HCT116 (cell line): ENCODE measurements around the gene CHCHD5. TPM values are rescaled to one million over a fixed set of nuclear protein-coding genes. Genes with fewer than 3 reads are reported as not detected.

ENCODE experiments used
- ATAC-seq: fragments of 200-7000 bp; cut with Tn5 transposase; 2 replicates; pipeline ENCODE4 v1.9.1; 2020; ENCODE audit warnings: mild to moderate bottlenecking, moderate library complexity
- BruUV-seq: library from RNA; stranded (reverse); fragments of 400-500 nt; replicated peaks from 2 replicates; lab custom pipeline; 2021; lab: Mats Ljungman, UMichigan
- CTCF ChIA-PET: fragments of 300-600 bp; sonication (Branson Sonifier 250); formaldehyde crosslinking; loops from one replicate; lab custom pipeline; 2021; ENCODE audit warnings: antibody characterized with exemption; lab: Charles Lee
- POLR2A ChIA-PET: fragments of 300-600, 350-600 bp; sonication (Branson Sonifier 250); formaldehyde crosslinking; loops from one replicate; lab custom pipeline; 2021; ENCODE audit warnings: antibody characterized with exemption; lab: Charles Lee
- RAD21 ChIA-PET, 2 experiments: fragments of 300-600 bp; sonication (Branson Sonifier 250); formaldehyde crosslinking; loops; one replicate each; lab custom pipeline; 2023; ENCODE audit warnings: low total read pairs in 2 of 2; ENCODE audit not compliant: uncharacterized antibody in 2 of 2, unreplicated experiment in 2 of 2, low non-redundant PET in 1 of 2; lab: Charles Lee
- DNase-seq: peaks from one replicate; pipeline ENCODE4 v3.0.0-alpha.2; 2010; ENCODE audit warnings: low read depth, low spot score
- H2AFZ ChIP-seq: fragments of 200-600 bp; shearing (Covaris generic), sonication (generic); 2 replicates; pipeline ENCODE4 v1.6.1; 2017; ENCODE audit warnings: low read depth, mixed run types, mixed read lengths, antibody characterized with exemption, low read length; ENCODE audit not compliant: poor library complexity, severe bottlenecking
- H3K27ac ChIP-seq: 2 replicates; pipeline ENCODE4 v1.5.1; 2012; ENCODE audit warnings: low read depth, low read length
- H3K27me3 ChIP-seq: fragments of 200-600 bp; sonication (generic); 2 replicates; pipeline ENCODE4 v1.6.1; 2016; ENCODE audit warnings: mixed run types, low read length, mixed read lengths; ENCODE audit not compliant: insufficient read depth
- H3K36me3 ChIP-seq, 2 experiments: fragments of 200-500 bp in 1 of 2; fragments of 200-600 bp in 1 of 2; sonication (Bioruptor generic) in 1 of 2; sonication (generic) in 1 of 2; 2 replicates each; pipeline versions ENCODE4 v1.5.1 to v1.6.1; 2014 to 2016; ENCODE audit warnings: low read length in 2 of 2, inconsistent platforms in 1 of 2, mixed read lengths in 1 of 2, mixed run types in 1 of 2; ENCODE audit not compliant: insufficient read depth in 2 of 2, control insufficient read depth in 1 of 2
- H3K4me1 ChIP-seq, 2 experiments: fragments of 200-600 bp in 1 of 2; sonication (generic) in 1 of 2; 2 replicates each; pipeline versions ENCODE4 v1.5.1 to v1.6.1; 2012 to 2017; ENCODE audit warnings: low read length in 2 of 2, inconsistent platforms in 1 of 2, mild to moderate bottlenecking in 1 of 2, mixed read lengths in 1 of 2, mixed run types in 1 of 2, moderate library complexity in 1 of 2; ENCODE audit not compliant: insufficient read depth in 2 of 2, control insufficient read depth in 1 of 2
- H3K4me2 ChIP-seq: fragments of 200-600 bp; sonication (generic); 2 replicates; pipeline ENCODE4 v1.6.1; 2017; ENCODE audit warnings: mixed run types, low read length, mixed read lengths
- H3K4me3 ChIP-seq, 2 experiments: fragments of 200-600 bp in 1 of 2; sonication (generic) in 1 of 2; replicated peaks in 1 of 2; 2 replicates each; pipeline ENCODE4 v1.5.1; 2011 to 2016; ENCODE audit warnings: low read length in 2 of 2, control low read depth in 1 of 2, low read depth in 1 of 2, mild to moderate bottlenecking in 1 of 2, mixed read lengths in 1 of 2, mixed run types in 1 of 2
- H3K79me2 ChIP-seq: fragments of 200-600 bp; sonication (generic); 2 replicates; pipeline ENCODE4 v1.6.1; 2017; ENCODE audit warnings: mild to moderate bottlenecking, mixed run types, low read length, moderate library complexity, mixed read lengths; ENCODE audit not compliant: insufficient read depth
- H3K9ac ChIP-seq: fragments of 200-600 bp; sonication (generic); 2 replicates; pipeline ENCODE4 v1.6.1; 2016; ENCODE audit warnings: low read length, mixed read lengths
- H3K9me2 ChIP-seq: fragments of 200-600 bp; sonication (generic), shearing (Covaris generic); 2 replicates; pipeline ENCODE4 v1.6.1; 2017; ENCODE audit warnings: mixed run types, mild to moderate bottlenecking, moderate library complexity; ENCODE audit not compliant: insufficient read depth
- H3K9me3 ChIP-seq, 2 experiments: fragments of 200-500 bp in 1 of 2; fragments of 200-600 bp in 1 of 2; sonication (Bioruptor generic) in 1 of 2; sonication (generic) in 1 of 2; 2 replicates each; pipeline ENCODE4 v1.6.1; 2014 to 2017; ENCODE audit warnings: low read length in 2 of 2, mixed read lengths in 2 of 2, inconsistent platforms in 1 of 2, low read depth in 1 of 2, mild to moderate bottlenecking in 1 of 2, mixed run types in 1 of 2, moderate library complexity in 1 of 2; ENCODE audit not compliant: control insufficient read depth in 1 of 2, insufficient read depth in 1 of 2
- H4K20me1 ChIP-seq: fragments of 200-600 bp; sonication (generic), shearing (Covaris generic); 2 replicates; pipeline ENCODE4 v1.6.1; 2017; ENCODE audit warnings: mixed run types, mild to moderate bottlenecking, moderate library complexity; ENCODE audit not compliant: insufficient read depth
- CBX3 ChIP-seq: IDR thresholded peaks from 2 replicates; pipeline ENCODE4 v1.6.1; 2012; ENCODE audit warnings: low read depth
- CEBPB ChIP-seq: IDR thresholded peaks from 2 replicates; pipeline ENCODE4 v1.6.1; 2012; ENCODE audit warnings: low read depth
- EGR1 ChIP-seq: IDR thresholded peaks from 2 replicates; pipeline ENCODE4 v1.6.1; 2012; ENCODE audit warnings: low read depth
- ELF1 ChIP-seq: IDR thresholded peaks from 2 replicates; pipeline ENCODE4 v1.6.1; 2012; ENCODE audit warnings: low read depth, borderline replicate concordance
- EZH2 ChIP-seq: fragments of 200-600 bp; sonication (generic); IDR thresholded peaks from 2 replicates; pipeline ENCODE4 v1.6.1; 2017; ENCODE audit warnings: antibody characterized with exemption, mixed run types
- FOSL1 ChIP-seq: IDR thresholded peaks from 2 replicates; pipeline ENCODE4 v1.6.1; 2012; ENCODE audit warnings: low read depth
- JUND ChIP-seq: IDR thresholded peaks from 2 replicates; pipeline ENCODE4 v1.6.1; 2012
- SP1 ChIP-seq: IDR thresholded peaks from 2 replicates; pipeline ENCODE4 v1.6.1; 2012; ENCODE audit warnings: low read depth
- SRF ChIP-seq: IDR thresholded peaks from 2 replicates; pipeline ENCODE4 v1.6.1; 2012; ENCODE audit warnings: low read depth
- ZNF274 ChIP-seq: fragments of 200-500 bp; sonication (Bioruptor generic); IDR thresholded peaks from 2 replicates; pipeline ENCODE4 v1.6.1; 2014; ENCODE audit warnings: mild to moderate bottlenecking, low read depth, low read length, inconsistent platforms
- intact Hi-C: fragments of 100-400 bp; cut with micrococcal nuclease; formaldehyde crosslinking; loops from 2 replicates; pipeline ENCODE4 v1.10.0; 2022
- total RNA-seq: library from RNA; stranded (reverse); gene quantifications from one replicate; pipeline ENCODE4 v1.2.1, GENCODE V29; 2021; ENCODE audit not compliant: unreplicated experiment
- TF ChIP-seq, protein P1 (sequence below), 3 experiments: fragments of 200-600 bp in 1 of 3; sonication (generic) in 1 of 3; IDR thresholded peaks in 2 of 3; conservative IDR thresholded peaks in 1 of 3; 2 replicates each; pipeline ENCODE4 v1.5.1; 2012 to 2017; ENCODE audit warnings: low read depth in 2 of 3, low read length in 2 of 3, antibody characterized with exemption in 1 of 3, borderline replicate concordance in 1 of 3, control low read depth in 1 of 3, mild to moderate bottlenecking in 1 of 3, mixed read lengths in 1 of 3, mixed run types in 1 of 3, moderate library complexity in 1 of 3; ENCODE audit not compliant: insufficient read depth in 1 of 3
- TF ChIP-seq, protein P2 (sequence below): IDR thresholded peaks from 2 replicates; pipeline ENCODE4 v1.6.1; 2012; ENCODE audit warnings: low read depth
- TF ChIP-seq, protein P3 (sequence below): IDR thresholded peaks from 2 replicates; pipeline ENCODE4 v1.6.1; 2012

The CHCHD5 gene
- total RNA-seq, 1 experiment from 2014 or later, result 49.8 TPM

DNA sequence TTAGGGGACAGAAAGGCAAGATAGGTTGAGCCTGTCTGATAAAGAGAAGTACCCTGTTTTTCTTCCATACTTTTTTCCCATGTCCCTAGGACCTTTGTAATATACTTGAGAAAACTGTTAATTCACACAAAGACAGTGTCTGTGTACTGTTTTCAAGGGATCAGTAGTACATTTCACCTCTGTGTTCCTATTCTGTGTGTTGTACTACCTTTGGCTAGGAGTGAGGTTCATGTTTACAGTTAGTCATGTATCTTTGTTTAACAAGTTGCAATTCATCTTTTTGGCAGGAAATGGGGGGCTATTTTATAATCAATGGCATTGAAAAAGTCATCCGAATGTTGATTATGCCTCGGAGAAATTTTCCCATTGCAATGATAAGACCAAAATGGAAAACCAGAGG, 35.4 kb upstream of the CHCHD5 start:
- H2AFZ ChIP-seq, result no peak overlapping the region
- intact Hi-C loops, result no loop called here
- peaks cover 55 to 71% of the 10 kb centered on the region in 2 experiments for H3K36me3 ChIP-seq
- ATAC-seq (no peak), DNase-seq (no peak)
- no TSS peak for BruUV-seq
- CTCF ChIA-PET, result no interaction called here
- H3K4me1 ChIP-seq, result peaks cover under 1 to 2% of the 10 kb centered on the region in 2 experiments; a peak in 1 of 4 replicates
- no peaks in the 10 kb centered on the region for H3K9me2 ChIP-seq
- H3K9me3 ChIP-seq, result no peaks in the 10 kb centered on the region
- no peak overlapping the region for H3K4me3 ChIP-seq
- H3K79me2 ChIP-seq, result peaks cover 89% of the 10 kb centered on the region
- H3K9ac ChIP-seq, result no peak overlapping the region
- no peaks in the 10 kb centered on the region for H3K27me3 ChIP-seq
- RAD21 ChIA-PET, result no interaction called here
- TF ChIP-seq ELF1, result no peak
- peaks cover 18% of the 10 kb centered on the region; the same call in 1 of the 2 replicates for H4K20me1 ChIP-seq
- POLR2A ChIA-PET, result no interaction called here
- no peak overlapping the region for H3K27ac ChIP-seq
- H3K4me2 ChIP-seq, result no peak overlapping the region

DNA sequence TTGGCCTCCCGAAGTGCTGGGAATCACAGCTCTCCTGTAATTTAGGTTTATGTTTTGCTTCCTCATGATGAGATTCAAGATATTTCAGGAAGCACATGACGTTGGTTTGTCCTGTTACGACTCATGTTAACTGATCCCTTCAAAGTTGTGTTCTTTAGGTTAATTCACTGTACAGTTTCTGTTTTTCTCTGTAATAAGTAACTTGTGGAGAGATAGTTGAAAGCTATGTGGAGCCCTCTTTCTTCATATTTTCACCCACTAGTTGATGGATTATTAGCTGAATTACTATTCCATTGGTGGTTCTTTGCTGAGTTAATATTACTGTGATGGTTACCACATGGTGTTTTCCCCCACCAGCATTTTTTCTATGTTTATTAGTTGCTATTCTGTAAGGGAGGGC, 18.3 kb upstream of the CHCHD5 start:
- BruUV-seq, result no TSS peak
- ChIA-PET RAD21 (no interaction called here), CTCF (no interaction called here), POLR2A (no interaction called here)
- H3K4me3 ChIP-seq, result no peak overlapping the region
- H2AFZ ChIP-seq, result no peak overlapping the region
- H3K4me2 ChIP-seq, result no peak overlapping the region
- H3K79me2 ChIP-seq, result peaks cover 71% of the 10 kb centered on the region; the same call in 1 of the 2 replicates
- TF ChIP-seq ZNF274 (no peak), EGR1 (no peak), CEBPB (no peak), EZH2 (no peak), SP1 (no peak), SRF (no peak), ELF1 (no peak), FOSL1 (no peak), CBX3 (no peak), JUND (no peak)
- TF ChIP-seq, protein P1, sequence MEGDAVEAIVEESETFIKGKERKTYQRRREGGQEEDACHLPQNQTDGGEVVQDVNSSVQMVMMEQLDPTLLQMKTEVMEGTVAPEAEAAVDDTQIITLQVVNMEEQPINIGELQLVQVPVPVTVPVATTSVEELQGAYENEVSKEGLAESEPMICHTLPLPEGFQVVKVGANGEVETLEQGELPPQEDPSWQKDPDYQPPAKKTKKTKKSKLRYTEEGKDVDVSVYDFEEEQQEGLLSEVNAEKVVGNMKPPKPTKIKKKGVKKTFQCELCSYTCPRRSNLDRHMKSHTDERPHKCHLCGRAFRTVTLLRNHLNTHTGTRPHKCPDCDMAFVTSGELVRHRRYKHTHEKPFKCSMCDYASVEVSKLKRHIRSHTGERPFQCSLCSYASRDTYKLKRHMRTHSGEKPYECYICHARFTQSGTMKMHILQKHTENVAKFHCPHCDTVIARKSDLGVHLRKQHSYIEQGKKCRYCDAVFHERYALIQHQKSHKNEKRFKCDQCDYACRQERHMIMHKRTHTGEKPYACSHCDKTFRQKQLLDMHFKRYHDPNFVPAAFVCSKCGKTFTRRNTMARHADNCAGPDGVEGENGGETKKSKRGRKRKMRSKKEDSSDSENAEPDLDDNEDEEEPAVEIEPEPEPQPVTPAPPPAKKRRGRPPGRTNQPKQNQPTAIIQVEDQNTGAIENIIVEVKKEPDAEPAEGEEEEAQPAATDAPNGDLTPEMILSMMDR (IDR thresholded peaks at IDR 0.05 in 2 of 3, conservative IDR thresholded peaks at IDR 0.05 in 1 of 3; ENCODE audit: borderline replicate concordance in 1 of 3, insufficient read depth in 1 of 3, low read depth in 2 of 3, low read length in 2 of 3), result no peak
- TF ChIP-seq, protein P2, sequence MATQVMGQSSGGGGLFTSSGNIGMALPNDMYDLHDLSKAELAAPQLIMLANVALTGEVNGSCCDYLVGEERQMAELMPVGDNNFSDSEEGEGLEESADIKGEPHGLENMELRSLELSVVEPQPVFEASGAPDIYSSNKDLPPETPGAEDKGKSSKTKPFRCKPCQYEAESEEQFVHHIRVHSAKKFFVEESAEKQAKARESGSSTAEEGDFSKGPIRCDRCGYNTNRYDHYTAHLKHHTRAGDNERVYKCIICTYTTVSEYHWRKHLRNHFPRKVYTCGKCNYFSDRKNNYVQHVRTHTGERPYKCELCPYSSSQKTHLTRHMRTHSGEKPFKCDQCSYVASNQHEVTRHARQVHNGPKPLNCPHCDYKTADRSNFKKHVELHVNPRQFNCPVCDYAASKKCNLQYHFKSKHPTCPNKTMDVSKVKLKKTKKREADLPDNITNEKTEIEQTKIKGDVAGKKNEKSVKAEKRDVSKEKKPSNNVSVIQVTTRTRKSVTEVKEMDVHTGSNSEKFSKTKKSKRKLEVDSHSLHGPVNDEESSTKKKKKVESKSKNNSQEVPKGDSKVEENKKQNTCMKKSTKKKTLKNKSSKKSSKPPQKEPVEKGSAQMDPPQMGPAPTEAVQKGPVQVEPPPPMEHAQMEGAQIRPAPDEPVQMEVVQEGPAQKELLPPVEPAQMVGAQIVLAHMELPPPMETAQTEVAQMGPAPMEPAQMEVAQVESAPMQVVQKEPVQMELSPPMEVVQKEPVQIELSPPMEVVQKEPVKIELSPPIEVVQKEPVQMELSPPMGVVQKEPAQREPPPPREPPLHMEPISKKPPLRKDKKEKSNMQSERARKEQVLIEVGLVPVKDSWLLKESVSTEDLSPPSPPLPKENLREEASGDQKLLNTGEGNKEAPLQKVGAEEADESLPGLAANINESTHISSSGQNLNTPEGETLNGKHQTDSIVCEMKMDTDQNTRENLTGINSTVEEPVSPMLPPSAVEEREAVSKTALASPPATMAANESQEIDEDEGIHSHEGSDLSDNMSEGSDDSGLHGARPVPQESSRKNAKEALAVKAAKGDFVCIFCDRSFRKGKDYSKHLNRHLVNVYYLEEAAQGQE, result no peak
- TF ChIP-seq, protein P3, sequence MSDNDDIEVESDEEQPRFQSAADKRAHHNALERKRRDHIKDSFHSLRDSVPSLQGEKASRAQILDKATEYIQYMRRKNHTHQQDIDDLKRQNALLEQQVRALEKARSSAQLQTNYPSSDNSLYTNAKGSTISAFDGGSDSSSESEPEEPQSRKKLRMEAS, result no peak
- peaks cover 10% of the 10 kb centered on the region; the same call in 1 of the 2 replicates for H4K20me1 ChIP-seq
- peaks cover 45 to 65% of the 10 kb centered on the region in 2 experiments for H3K36me3 ChIP-seq
- H3K9me2 ChIP-seq, result no peaks in the 10 kb centered on the region
- no peak for ATAC-seq
- intact Hi-C loops, result no loop called here
- H3K27me3 ChIP-seq, result no peaks in the 10 kb centered on the region
- H3K27ac ChIP-seq, result no peak overlapping the region
- no peaks in the 10 kb centered on the region for H3K9me3 ChIP-seq
- no peak for DNase-seq
- no peak overlapping the region for H3K9ac ChIP-seq
- no peaks in the 10 kb centered on the region for H3K4me1 ChIP-seq
